Thyroid gland (tissue), 4 donors: ENCODE measurements around the gene WRAP73. TPM values are rescaled to one million over a fixed set of nuclear protein-coding genes. Genes with fewer than 3 reads are reported as not detected.

Experiments used
- DNase-seq, 2 donors: peaks; one replicate each; pipeline ENCODE4 v3.0.0-alpha.2; 2019
- H3K27ac ChIP-seq, 3 donors: fragments of 200-600 bp; sonication (generic); 1 replicate in 2 of 3; 2 replicates in 1 of 3; pipeline ENCODE4 v1.5.1; 2016 to 2019; ENCODE audit warnings: mild to moderate bottlenecking in 1 of 3, moderate library complexity in 1 of 3
- H3K27me3 ChIP-seq: fragments of 200-600 bp; sonication (generic); one replicate; pipeline ENCODE4 v1.5.1; 2019
- H3K36me3 ChIP-seq, 2 donors: fragments of 200-600 bp; sonication (generic); one replicate each; pipeline ENCODE4 v1.5.1; 2016 to 2019
- H3K4me1 ChIP-seq, 2 donors: fragments of 200-600 bp; sonication (generic); one replicate each; pipeline ENCODE4 v1.5.1; 2017 to 2019
- H3K4me3 ChIP-seq, 3 donors: fragments of 200-600 bp; sonication (generic); replicated peaks in 1 of 3; 1 replicate in 2 of 3; 2 replicates in 1 of 3; pipeline ENCODE4 v1.5.1; 2016; ENCODE audit warnings: mild to moderate bottlenecking in 1 of 3
- H3K9me3 ChIP-seq: fragments of 200-600 bp; sonication (generic); one replicate; pipeline ENCODE4 v1.5.1; 2017
- CTCF ChIP-seq, 6 experiments: fragments of 200-600 bp in 3 of 6; fragments of 450-650 bp in 3 of 6; sonication (generic) in 3 of 6; IDR thresholded peaks; one replicate each; pipeline ENCODE4 v1.5.1; 2016 to 2019; ENCODE audit warnings: antibody characterized with exemption in 6 of 6, mild to moderate bottlenecking in 2 of 6, inconsistent platforms in 1 of 6, moderate library complexity in 1 of 6
- POLR2A ChIP-seq, 2 donors: fragments of 450-650 bp; IDR thresholded peaks; one replicate each; pipeline ENCODE4 v1.6.1; 2017; ENCODE audit warnings: antibody characterized with exemption in 2 of 2, mild to moderate bottlenecking in 2 of 2, moderate library complexity in 1 of 2
- WGBS, 2 donors: methylation state at CpG; one replicate each; pipeline ENCODE4 v1.1.5; 2017; 5-methylcytosine and 5-hydroxymethylcytosine counted together
- intact Hi-C: fragments of 100-400 bp; cut with DNase I; formaldehyde crosslinking; loops from one replicate; pipeline ENCODE4 v1.15.1; 2023
- total RNA-seq, 4 donors: library from RNA; depleted of rRNA; stranded (reverse); fragments of >200 nt; gene quantifications; one replicate each; pipeline ENCODE4 v1.2.3, GENCODE V29; 2016

Gene WRAP73
- 10 to 100 TPM; 18.5 to 44.0 (median 21.0) TPM for total RNA-seq

- Histone ChIP-seq H3K9me3 (no peaks in the 10 kb centered on the region), H3K27ac (peak within 1 kb of the TSS in 1 of 3 donors; percentile 50), H3K36me3 (peaks cover 7% of the 10 kb centered on the region in 2 donors), H3K4me1 (peaks cover 26 to 38% of the 10 kb centered on the region in 2 donors), H3K27me3 (peaks cover 17% of the 10 kb centered on the region), H3K4me3 (peak within 1 kb of the TSS; percentile 53 to 89 (median 84))
- peak; percentile 90 for DNase-seq
- 4% methylated on average over 21 to 33 of the region's 60 CpGs for WGBS, 2 donors
- intact Hi-C loops = loop anchor here (10.0 kb wide), 1 partner anchor 145 kb away; the partner anchor contains the start of gene LRRC47
- TF ChIP-seq POLR2A (IDR thresholded peaks at IDR 0.05) (peak in 1 of 2 donors; percentile 85), CTCF (IDR thresholded peaks at IDR 0.05) (no peak)
These were observed at the start of gene WRAP73 for GRCh38 chr1:3649342-3650247. TSS of gene WRAP73 (minus strand) at chr1:3650103. CDS start at chr1:3649999, 104 bp downstream.

- Histone ChIP-seq H3K4me1 (peaks cover 0 to 5% of the 10 kb centered on the region in 2 donors), H3K27ac (no peak overlapping the region), H3K9me3 (no peaks in the 10 kb centered on the region), H3K4me3 (no peak overlapping the region), H3K27me3 (no peaks in the 10 kb centered on the region), H3K36me3 (no peaks in the 10 kb centered on the region)
- DNase-seq = no peak
- intact Hi-C loops = no loop called here
- no peak for TF ChIP-seq POLR2A (IDR thresholded peaks at IDR 0.05)
- no peak for TF ChIP-seq CTCF (IDR thresholded peaks at IDR 0.05)
- 50 to 56% methylated on average over 17 to 18 of the region's 18 CpGs for WGBS, 2 donors
These were observed 49.7 kb upstream of the WRAP73 start for GRCh38 chr1:3699596-3699995.

GRCh38 chr1:3698660-3699408, 48.9 kb upstream of the WRAP73 start:
- no peaks in the 10 kb centered on the region for H3K27me3 ChIP-seq
- TF ChIP-seq POLR2A (IDR thresholded peaks at IDR 0.05) (no peak), CTCF (IDR thresholded peaks at IDR 0.05) (no peak)
- intact Hi-C loops = no loop called here
- no peak overlapping the region for H3K27ac ChIP-seq
- no peaks in the 10 kb centered on the region for H3K36me3 ChIP-seq
- no peaks in the 10 kb centered on the region for H3K9me3 ChIP-seq
- 85 to 89% methylated on average over 21 to 29 of the region's 29 CpGs for WGBS, 2 donors
- peaks cover 0 to 5% of the 10 kb centered on the region in 2 donors for H3K4me1 ChIP-seq
- H3K4me3 ChIP-seq = no peak overlapping the region
- no peak for DNase-seq

GRCh38 chr1:3697810-3698209, 47.9 kb upstream of the WRAP73 start:
- Histone ChIP-seq H3K4me1 (peaks cover 0 to 5% of the 10 kb centered on the region in 2 donors), H3K27ac (no peak overlapping the region), H3K4me3 (no peak overlapping the region), H3K27me3 (no peaks in the 10 kb centered on the region), H3K9me3 (no peaks in the 10 kb centered on the region), H3K36me3 (no peaks in the 10 kb centered on the region)
- WGBS, 2 donors = 81 to 88% methylated on average over 10 to 12 of the region's 12 CpGs
- DNase-seq = no peak
- intact Hi-C loops = no loop called here
- TF ChIP-seq POLR2A (IDR thresholded peaks at IDR 0.05) = no peak
- TF ChIP-seq CTCF (IDR thresholded peaks at IDR 0.05) = no peak
